Peyer's patch (tissue), 4 donors: ENCODE results near the gene TMEM100. TPM values are rescaled to one million over a fixed set of nuclear protein-coding genes. Genes with fewer than 3 reads are reported as not detected.

Experiments used
- DNase-seq, 3 donors: peaks; one replicate each; pipeline ENCODE4 v3.0.0-alpha.2; 2017 to 2019
- H3K27ac ChIP-seq, 4 donors: fragments of 200-600 bp; sonication (generic); one replicate each; pipeline ENCODE4 v1.5.1; 2016 to 2019
- H3K27me3 ChIP-seq, 2 donors: fragments of 200-600 bp; sonication (generic); one replicate each; pipeline ENCODE4 v1.5.1; 2019
- H3K36me3 ChIP-seq, 3 donors: fragments of 200-600 bp; sonication (generic); one replicate each; pipeline ENCODE4 v1.5.1; 2016 to 2019
- H3K4me1 ChIP-seq, 4 donors: fragments of 200-600 bp; sonication (generic); one replicate each; pipeline ENCODE4 v1.5.1; 2016 to 2019
- H3K4me3 ChIP-seq, 4 donors: fragments of 200-600 bp; sonication (generic); 1 replicate in 3 of 4; 2 replicates in 1 of 4; pipeline ENCODE4 v1.5.1; 2016 to 2019; ENCODE audit warnings: mild to moderate bottlenecking in 1 of 4
- H3K9me3 ChIP-seq, 4 donors: fragments of 200-600 bp; sonication (generic); one replicate each; pipeline ENCODE4 v1.5.1; 2016 to 2019; ENCODE audit warnings: mild to moderate bottlenecking in 1 of 4
- CTCF ChIP-seq, 6 experiments: fragments of 450-650 bp in 4 of 6; fragments of 200-600 bp in 2 of 6; sonication (generic) in 1 of 6; IDR thresholded peaks; one replicate each; pipeline ENCODE4 v1.5.1; 2017 to 2019; ENCODE audit warnings: antibody characterized with exemption in 6 of 6, mild to moderate bottlenecking in 3 of 6, moderate library complexity in 1 of 6
- POLR2A ChIP-seq, 2 donors: fragments of 450-650 bp; IDR thresholded peaks; one replicate each; pipeline ENCODE4 v1.5.1; 2017; ENCODE audit warnings: antibody characterized with exemption in 2 of 2, mild to moderate bottlenecking in 2 of 2, moderate library complexity in 2 of 2
- total RNA-seq, 4 donors: library from RNA; depleted of rRNA; stranded (reverse); fragments of >200 nt; gene quantifications; one replicate each; pipeline ENCODE4 v1.1.0, GENCODE V29; 2016

The TMEM100 gene
- total RNA-seq, 4 donors from 2014 or later = 4.4 to 18.2 (median 4.8) TPM

DNA sequence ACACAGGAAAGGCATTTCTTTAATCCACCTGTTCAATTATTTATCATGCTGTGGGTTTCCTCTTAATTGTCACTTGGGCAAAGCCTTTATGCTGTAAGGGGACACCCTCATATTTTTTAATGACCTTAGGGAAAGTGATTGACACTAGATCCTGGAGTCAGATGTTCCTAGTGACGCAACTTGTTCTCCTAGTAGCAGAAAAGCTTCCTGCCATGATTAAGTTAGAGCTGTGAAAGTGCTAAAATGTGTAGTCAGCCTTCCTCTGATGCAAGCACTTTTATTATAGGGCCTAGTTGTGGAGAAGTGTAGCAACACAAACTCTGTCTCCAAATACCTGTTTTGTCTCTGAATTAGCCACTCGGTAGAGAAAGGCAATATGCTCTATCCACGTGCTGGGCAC, 12.3 kb downstream of the TMEM100 start:
- Histone ChIP-seq H3K4me1 (peaks cover 0 to 4% (median 0%) of the 10 kb centered on the region in 4 donors), H3K9me3 (no peaks in the 10 kb centered on the region), H3K36me3 (no peaks in the 10 kb centered on the region), H3K27ac (peak overlapping the region in 1 of 4 donors; percentile 40), H3K4me3 (no peak overlapping the region), H3K27me3 (no peaks in the 10 kb centered on the region)
- DNase-seq = no peak
- TF ChIP-seq POLR2A (IDR thresholded peaks at IDR 0.05) (no peak), CTCF (IDR thresholded peaks at IDR 0.05) (no peak)

DNA sequence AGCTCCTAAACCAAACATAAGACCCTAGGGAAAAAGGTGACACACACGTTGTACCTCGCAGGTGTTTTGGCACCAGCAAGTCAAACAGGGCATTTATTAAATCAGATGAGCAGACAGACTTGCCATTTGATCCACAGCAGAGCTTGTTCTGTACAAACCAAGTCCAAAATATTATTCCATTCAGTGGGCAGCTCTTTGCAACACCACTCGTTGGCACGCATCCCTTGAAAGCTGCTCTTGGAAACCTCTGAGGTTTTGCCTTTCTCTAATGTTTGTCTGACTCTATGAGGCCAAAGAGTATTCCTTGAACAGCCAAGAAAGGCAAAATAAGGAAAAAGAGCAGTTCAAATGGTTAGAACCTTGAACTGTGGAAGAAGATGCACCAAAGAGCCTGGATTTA, 12.7 kb downstream of the TMEM100 start:
- no peak for DNase-seq
- H3K27ac ChIP-seq = no peak overlapping the region
- TF ChIP-seq CTCF (IDR thresholded peaks at IDR 0.05) (no peak), POLR2A (IDR thresholded peaks at IDR 0.05) (no peak)

DNA sequence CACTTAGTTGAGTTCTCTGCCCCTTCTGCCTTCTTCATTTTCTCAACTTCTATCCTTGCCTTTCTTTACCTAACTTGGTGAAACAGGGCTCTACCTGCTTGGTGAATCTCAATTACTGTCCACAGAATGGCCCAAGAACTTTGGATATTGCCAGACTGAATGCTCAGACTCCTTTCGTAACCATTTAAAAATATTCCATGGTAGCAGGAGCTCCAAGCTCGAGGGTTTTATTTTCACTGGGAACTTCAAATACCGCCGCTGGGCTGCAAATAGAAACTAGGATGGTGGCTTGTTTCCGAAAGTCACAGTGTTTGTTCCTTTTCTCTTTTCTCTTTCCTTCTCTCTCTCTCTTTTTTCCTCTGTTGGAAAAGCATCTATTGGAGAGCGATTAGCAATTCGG, 13.2 kb downstream of the TMEM100 start:
- no peak overlapping the region for H3K4me3 ChIP-seq
- peaks cover 0 to 4% (median 0%) of the 10 kb centered on the region in 4 donors for H3K4me1 ChIP-seq
- H3K36me3 ChIP-seq = no peaks in the 10 kb centered on the region
- H3K9me3 ChIP-seq = no peaks in the 10 kb centered on the region
- TF ChIP-seq CTCF (IDR thresholded peaks at IDR 0.05) (no peak), POLR2A (IDR thresholded peaks at IDR 0.05) (no peak)
- no peak overlapping the region for H3K27ac ChIP-seq
- no peak for DNase-seq
- H3K27me3 ChIP-seq = no peaks in the 10 kb centered on the region

More for the DNA sequence above, 12.7 kb downstream of the TMEM100 start:
- peaks cover 0 to 4% (median 0%) of the 10 kb centered on the region in 4 donors for H3K4me1 ChIP-seq
- no peaks in the 10 kb centered on the region for H3K36me3 ChIP-seq
- H3K27me3 ChIP-seq = no peaks in the 10 kb centered on the region
- no peak overlapping the region for H3K4me3 ChIP-seq
- H3K9me3 ChIP-seq = no peaks in the 10 kb centered on the region

GRCh38 chr17:55708175-55708974, 14.3 kb downstream of the TMEM100 start:
- TF ChIP-seq POLR2A (IDR thresholded peaks at IDR 0.05) (no peak), CTCF (IDR thresholded peaks at IDR 0.05) (no peak)
- H3K36me3 ChIP-seq = no peaks in the 10 kb centered on the region
- H3K4me1 ChIP-seq = peaks cover 0 to 4% (median 0%) of the 10 kb centered on the region in 4 donors
- no peak overlapping the region for H3K27ac ChIP-seq
- no peak for DNase-seq
- no peaks in the 10 kb centered on the region for H3K27me3 ChIP-seq
- no peaks in the 10 kb centered on the region for H3K9me3 ChIP-seq
- H3K4me3 ChIP-seq = no peak overlapping the region

DNA sequence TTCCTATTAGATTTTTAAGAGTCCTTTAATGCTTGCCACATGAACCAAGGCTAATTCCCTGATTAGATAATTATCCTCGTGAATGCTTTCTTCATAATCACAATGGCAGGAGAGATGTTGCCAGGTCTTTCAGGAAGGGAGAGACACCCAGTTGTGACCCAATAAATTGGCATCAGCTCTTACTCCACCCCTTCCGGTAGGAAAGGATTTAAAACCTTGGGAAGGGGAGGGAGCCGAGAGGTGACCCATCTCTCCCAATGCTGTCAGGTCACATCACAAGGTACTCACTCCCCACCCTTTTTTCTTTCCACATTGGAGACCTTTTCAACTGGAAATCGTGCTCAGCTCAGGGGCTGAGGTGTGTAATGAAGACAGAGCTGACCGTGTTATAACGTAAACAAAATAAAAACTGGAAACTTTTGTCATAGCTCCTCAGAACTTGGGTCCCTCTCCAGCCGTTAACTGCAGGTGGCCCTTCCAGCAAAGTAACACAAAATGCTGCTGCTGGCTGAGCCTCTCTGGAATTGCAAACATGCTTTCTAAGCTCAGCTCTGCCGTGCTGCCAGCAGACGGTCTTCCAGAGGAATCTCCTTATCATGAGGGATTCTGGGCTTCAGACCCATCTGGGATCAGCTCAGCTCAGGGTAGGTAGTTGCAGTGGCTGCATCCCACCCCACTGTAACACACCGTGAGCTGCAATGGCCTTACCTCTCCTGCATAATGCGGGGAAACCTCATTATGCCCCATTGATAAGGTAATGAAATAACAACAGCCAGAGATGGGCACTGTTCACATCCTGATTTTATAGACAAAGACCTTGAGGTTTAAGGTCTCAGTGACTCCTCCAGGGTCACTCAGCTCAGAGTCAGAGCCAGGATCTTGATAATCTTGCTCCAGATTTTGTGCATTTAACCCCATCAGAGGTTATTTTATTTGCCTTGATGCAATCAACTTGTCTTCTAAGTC, 15.6 kb downstream of the TMEM100 start:
- H3K36me3 ChIP-seq = no peaks in the 10 kb centered on the region
- DNase-seq = no peak
- H3K4me3 ChIP-seq = no peak overlapping the region
- TF ChIP-seq CTCF (IDR thresholded peaks at IDR 0.05) (no peak), POLR2A (IDR thresholded peaks at IDR 0.05) (no peak)
- H3K4me1 ChIP-seq = peaks cover 0 to 4% (median 0%) of the 10 kb centered on the region in 4 donors
- no peak overlapping the region for H3K27ac ChIP-seq
- H3K9me3 ChIP-seq = no peaks in the 10 kb centered on the region
- no peaks in the 10 kb centered on the region for H3K27me3 ChIP-seq
